Measurements from ENCODE around the gene UBXN1. TPM values are rescaled to one million over a fixed set of nuclear protein-coding genes. Genes with fewer than 3 reads are reported as not detected.
"Not testable (repeated sequence)": the region's sequence is repeated elsewhere in the genome, so short reads cannot be mapped to it uniquely, and the experiment has no call there.

The UBXN1 gene
- total and polyA plus RNA-seq, 2 experiments from 2014 or later = 73.0 to 73.2 TPM

- peak overlapping the region; percentile 85 for H3K4me2 ChIP-seq
- peak overlapping the region; percentile 35 for H3K4me3 ChIP-seq
- peaks cover 25% of the 10 kb centered on the region for H3K79me2 ChIP-seq
- H3K9me3 ChIP-seq (ENCODE audit: low read depth) = no peaks in the 10 kb centered on the region
- H3K27me3 ChIP-seq = no peaks in the 10 kb centered on the region
- peaks cover 37% of the 10 kb centered on the region for H3K4me1 ChIP-seq (ENCODE audit: insufficient read depth)
- 4% methylated on average over 64 of the region's 73 CpGs for WGBS (ENCODE audit: low lambda C conversion rate, missing lambda C conversion rate)
- no peaks in the 10 kb centered on the region for H3K36me3 ChIP-seq (replicated peaks; ENCODE audit: insufficient read depth, low read depth)
- H4K20me1 ChIP-seq (ENCODE audit: insufficient read depth, poor library complexity, severe bottlenecking) = no peaks in the 10 kb centered on the region
- peak; percentile 99 for DNase-seq (ENCODE audit: low spot score)
- H2AFZ ChIP-seq = peak overlapping the region; percentile 66
- TF ChIP-seq EZH2phosphoT487 (IDR thresholded peaks at IDR 0.05; ENCODE audit: low read depth, severe bottlenecking, unreplicated experiment) = no peak
- TF ChIP-seq CTCF (IDR thresholded peaks at IDR 0.05; ENCODE audit: poor library complexity) = no peak
- TF ChIP-seq EZH2 (IDR thresholded peaks at IDR 0.05; ENCODE audit: borderline replicate concordance) = no peak
- H3K27ac ChIP-seq = peak overlapping the region; percentile 85
- no peaks in the 10 kb centered on the region for H3K9me2 ChIP-seq (replicated peaks; ENCODE audit: insufficient read depth)
Measured at GRCh38 chr11:62705880-62706849, 27.3 kb upstream of the UBXN1 start.

- TF ChIP-seq EZH2phosphoT487 (IDR thresholded peaks at IDR 0.05; ENCODE audit: low read depth, severe bottlenecking, unreplicated experiment) (no peak), EZH2 (IDR thresholded peaks at IDR 0.05; ENCODE audit: borderline replicate concordance) (no peak), CTCF (IDR thresholded peaks at IDR 0.05; ENCODE audit: poor library complexity) (no peak)
- Histone ChIP-seq H3K9me3 (ENCODE audit: low read depth) (no peaks in the 10 kb centered on the region), H3K4me3 (peak overlapping the region; percentile 35), H3K27me3 (no peaks in the 10 kb centered on the region), H3K9me2 (replicated peaks; ENCODE audit: insufficient read depth) (no peaks in the 10 kb centered on the region), H3K36me3 (replicated peaks; ENCODE audit: insufficient read depth, low read depth) (no peaks in the 10 kb centered on the region), H2AFZ (peak overlapping the region; percentile 66), H3K4me2 (peak overlapping the region; percentile 84), H3K4me1 (ENCODE audit: insufficient read depth) (peaks cover 37% of the 10 kb centered on the region), H3K79me2 (peaks cover 25% of the 10 kb centered on the region), H3K27ac (peak overlapping the region; percentile 85), H4K20me1 (ENCODE audit: insufficient read depth, poor library complexity, severe bottlenecking) (no peaks in the 10 kb centered on the region)
- no peak for DNase-seq (ENCODE audit: low spot score)
- WGBS (ENCODE audit: low lambda C conversion rate, missing lambda C conversion rate) = 71% methylated on average over 7 of the region's 7 CpGs
Measured at GRCh38 chr11:62705413-62705812, 26.5 kb upstream of the UBXN1 start.

GRCh38 chr11:62703921-62704320 is 25.0 kb upstream of the UBXN1 start:
- H2AFZ ChIP-seq; H3K9me2 ChIP-seq (replicated peaks; ENCODE audit: insufficient read depth); H3K36me3 ChIP-seq (replicated peaks; ENCODE audit: insufficient read depth, low read depth); H3K27me3 ChIP-seq; H3K4me3 ChIP-seq; H3K9me3 ChIP-seq (ENCODE audit: low read depth); DNase-seq (ENCODE audit: low spot score); H3K27ac ChIP-seq; H3K4me2 ChIP-seq; H4K20me1 ChIP-seq (ENCODE audit: insufficient read depth, poor library complexity, severe bottlenecking): not testable (repeated sequence)
- peaks cover 31% of the 10 kb centered on the region for H3K4me1 ChIP-seq (ENCODE audit: insufficient read depth)
- H3K79me2 ChIP-seq = peaks cover 25% of the 10 kb centered on the region
- WGBS (ENCODE audit: low lambda C conversion rate, missing lambda C conversion rate) = 100% methylated on average over 4 of the region's 4 CpGs

GRCh38 chr11:62702246-62702645 is 23.4 kb upstream of the UBXN1 start:
- no peak overlapping the region for H3K4me3 ChIP-seq
- H3K9me3 ChIP-seq (ENCODE audit: low read depth) = no peaks in the 10 kb centered on the region
- no peaks in the 10 kb centered on the region for H3K36me3 ChIP-seq (replicated peaks; ENCODE audit: insufficient read depth, low read depth)
- no peak overlapping the region for H3K4me2 ChIP-seq
- H3K27ac ChIP-seq = no peak overlapping the region
- WGBS (ENCODE audit: low lambda C conversion rate, missing lambda C conversion rate) = over 99% methylated on average over 11 of the region's 11 CpGs
- DNase-seq (ENCODE audit: low spot score) = no peak
- H3K79me2 ChIP-seq = peaks cover 15% of the 10 kb centered on the region
- H3K27me3 ChIP-seq = no peaks in the 10 kb centered on the region
- no peak overlapping the region for H2AFZ ChIP-seq
- peaks cover 16% of the 10 kb centered on the region for H3K4me1 ChIP-seq (ENCODE audit: insufficient read depth)
- H4K20me1 ChIP-seq (ENCODE audit: insufficient read depth, poor library complexity, severe bottlenecking) = no peaks in the 10 kb centered on the region
- no peaks in the 10 kb centered on the region for H3K9me2 ChIP-seq (replicated peaks; ENCODE audit: insufficient read depth)
- TF ChIP-seq EZH2 (IDR thresholded peaks at IDR 0.05; ENCODE audit: borderline replicate concordance) = no peak
